ENCODE data around the gene MICALL1. TPM values are rescaled to one million over a fixed set of nuclear protein-coding genes. Genes with fewer than 3 reads are reported as not detected.

MICALL1 gene
- total and polyA plus RNA-seq, 9 donors: 21.7 to 73.8 (median 50.5) TPM

GRCh38 chr22:37982151-37982785, 76.2 kb downstream of the MICALL1 start:
- no peak overlapping the region for H3K27ac ChIP-seq (ENCODE audit: low read length)
- peaks cover 27% of the 10 kb centered on the region for H3K27me3 ChIP-seq (ENCODE audit: control insufficient read depth, insufficient read depth, low read length)
- peaks cover 2% of the 10 kb centered on the region for H3K4me1 ChIP-seq (ENCODE audit: control insufficient read depth, insufficient read depth, low read length)
- no peaks in the 10 kb centered on the region for H3K9me3 ChIP-seq (replicated peaks; ENCODE audit: control insufficient read depth, low read depth, low read length)
- no peak overlapping the region for H3K4me3 ChIP-seq (ENCODE audit: low read length)
- DNase-seq: no peak
- WGBS (ENCODE audit: insufficient coverage): 62% methylated on average over 4 of the region's 8 CpGs
- H3K36me3 ChIP-seq (ENCODE audit: control insufficient read depth, insufficient read depth, low read length): peaks cover 11% of the 10 kb centered on the region

GRCh38 chr22:37982938-37983859, 77.1 kb downstream of the MICALL1 start:
- Histone ChIP-seq H3K4me3 (ENCODE audit: low read length) (no peak overlapping the region), H3K36me3 (ENCODE audit: control insufficient read depth, insufficient read depth, low read length) (peaks cover 17% of the 10 kb centered on the region), H3K27ac (ENCODE audit: low read length) (no peak overlapping the region), H3K9me3 (replicated peaks; ENCODE audit: control insufficient read depth, low read depth, low read length) (no peaks in the 10 kb centered on the region), H3K27me3 (ENCODE audit: control insufficient read depth, insufficient read depth, low read length) (peaks cover 27% of the 10 kb centered on the region), H3K4me1 (ENCODE audit: control insufficient read depth, insufficient read depth, low read length) (peaks cover 2% of the 10 kb centered on the region)
- WGBS (ENCODE audit: insufficient coverage): 12% methylated on average over 76 of the region's 84 CpGs
- no peak for DNase-seq

- peaks cover 2% of the 10 kb centered on the region for H3K4me1 ChIP-seq (ENCODE audit: control insufficient read depth, insufficient read depth, low read length)
- WGBS (ENCODE audit: insufficient coverage): 19% methylated on average over 13 of the region's 42 CpGs
- H3K9me3 ChIP-seq (replicated peaks; ENCODE audit: control insufficient read depth, low read depth, low read length): no peaks in the 10 kb centered on the region
- no peak for DNase-seq
- H3K27me3 ChIP-seq (ENCODE audit: control insufficient read depth, insufficient read depth, low read length): peaks cover 27% of the 10 kb centered on the region
- peaks cover 14% of the 10 kb centered on the region for H3K36me3 ChIP-seq (ENCODE audit: control insufficient read depth, insufficient read depth, low read length)
- no peak within 1 kb of the TSS for H3K27ac ChIP-seq (ENCODE audit: low read length)
- no peak within 1 kb of the TSS for H3K4me3 ChIP-seq (ENCODE audit: low read length)
Measured at GRCh38 chr22:37983860-37984791, 78.0 kb downstream of the MICALL1 start, which contains the start of gene SOX10. Gene SOX10, minus strand, starts transcription at chr22:37984555. Its CDS starts 771 bp downstream, at chr22:37983784.

- Histone ChIP-seq H3K4me1 (ENCODE audit: control insufficient read depth, insufficient read depth, low read length) (peaks cover 12% of the 10 kb centered on the region), H3K9me3 (replicated peaks; ENCODE audit: control insufficient read depth, low read depth, low read length) (no peaks in the 10 kb centered on the region), H3K27me3 (ENCODE audit: control insufficient read depth, insufficient read depth, low read length) (peaks cover 27% of the 10 kb centered on the region), H3K36me3 (ENCODE audit: control insufficient read depth, insufficient read depth, low read length) (peaks cover 14% of the 10 kb centered on the region), H3K27ac (ENCODE audit: low read length) (no peak overlapping the region), H3K4me3 (ENCODE audit: low read length) (no peak overlapping the region)
- 74% methylated on average over 3 of the region's 9 CpGs for WGBS (ENCODE audit: insufficient coverage)
- DNase-seq: no peak
Measured at GRCh38 chr22:37985050-37985585, 79.0 kb downstream of the MICALL1 start.

- Histone ChIP-seq H3K9me3 (replicated peaks; ENCODE audit: control insufficient read depth, low read depth, low read length) (no peaks in the 10 kb centered on the region), H3K27me3 (ENCODE audit: control insufficient read depth, insufficient read depth, low read length) (peaks cover 27% of the 10 kb centered on the region), H3K36me3 (ENCODE audit: control insufficient read depth, insufficient read depth, low read length) (peaks cover 14% of the 10 kb centered on the region), H3K4me1 (ENCODE audit: control insufficient read depth, insufficient read depth, low read length) (peaks cover 17% of the 10 kb centered on the region), H3K4me3 (ENCODE audit: low read length) (no peak overlapping the region), H3K27ac (ENCODE audit: low read length) (no peak overlapping the region)
- 76% methylated on average over 16 of the region's 27 CpGs for WGBS (ENCODE audit: insufficient coverage)
- DNase-seq: no peak
Measured at GRCh38 chr22:37985751-37986281, 79.7 kb downstream of the MICALL1 start.

- H3K27ac ChIP-seq (ENCODE audit: low read length): no peak overlapping the region
- WGBS (ENCODE audit: insufficient coverage): no CpG with 5 or more reads among the region's 7 CpGs
- peaks cover 18% of the 10 kb centered on the region for H3K4me1 ChIP-seq (ENCODE audit: control insufficient read depth, insufficient read depth, low read length)
- no peaks in the 10 kb centered on the region for H3K9me3 ChIP-seq (replicated peaks; ENCODE audit: control insufficient read depth, low read depth, low read length)
- H3K27me3 ChIP-seq (ENCODE audit: control insufficient read depth, insufficient read depth, low read length): peaks cover 27% of the 10 kb centered on the region
- no peak overlapping the region for H3K4me3 ChIP-seq (ENCODE audit: low read length)
- DNase-seq: no peak
- H3K36me3 ChIP-seq (ENCODE audit: control insufficient read depth, insufficient read depth, low read length): peaks cover 14% of the 10 kb centered on the region
Measured at GRCh38 chr22:37986371-37986770, 80.3 kb downstream of the MICALL1 start.

- Histone ChIP-seq H3K27ac (ENCODE audit: low read length) (peak overlapping the region; percentile 9), H3K27me3 (ENCODE audit: control insufficient read depth, insufficient read depth, low read length) (no peaks in the 10 kb centered on the region), H3K4me3 (ENCODE audit: low read length) (no peak overlapping the region), H3K4me1 (ENCODE audit: control insufficient read depth, insufficient read depth, low read length) (peaks cover 18% of the 10 kb centered on the region), H3K36me3 (ENCODE audit: control insufficient read depth, insufficient read depth, low read length) (peaks cover 14% of the 10 kb centered on the region), H3K9me3 (replicated peaks; ENCODE audit: control insufficient read depth, low read depth, low read length) (no peaks in the 10 kb centered on the region)
- DNase-seq: no peak
- 92% methylated on average over 11 of the region's 14 CpGs for WGBS (ENCODE audit: insufficient coverage)
Measured at GRCh38 chr22:37989146-37990045, 83.3 kb downstream of the MICALL1 start.

GRCh38 chr22:37990301-37990700, 84.2 kb downstream of the MICALL1 start:
- Histone ChIP-seq H3K9me3 (replicated peaks; ENCODE audit: control insufficient read depth, low read depth, low read length) (no peaks in the 10 kb centered on the region), H3K27me3 (ENCODE audit: control insufficient read depth, insufficient read depth, low read length) (no peaks in the 10 kb centered on the region), H3K4me3 (ENCODE audit: low read length) (no peak overlapping the region), H3K36me3 (ENCODE audit: control insufficient read depth, insufficient read depth, low read length) (peaks cover 14% of the 10 kb centered on the region), H3K27ac (ENCODE audit: low read length) (no peak overlapping the region), H3K4me1 (ENCODE audit: control insufficient read depth, insufficient read depth, low read length) (peaks cover 18% of the 10 kb centered on the region)
- WGBS (ENCODE audit: insufficient coverage): 68% methylated on average over 3 of the region's 5 CpGs
- peak; percentile 73 for DNase-seq

GRCh38 chr22:37990862-37991261, 84.8 kb downstream of the MICALL1 start:
- 100% methylated on average over 1 of the region's 7 CpGs for WGBS (ENCODE audit: insufficient coverage)
- no peak overlapping the region for H3K4me3 ChIP-seq (ENCODE audit: low read length)
- no peak for DNase-seq
- H3K27me3 ChIP-seq (ENCODE audit: control insufficient read depth, insufficient read depth, low read length): no peaks in the 10 kb centered on the region
- no peak overlapping the region for H3K27ac ChIP-seq (ENCODE audit: low read length)
- H3K9me3 ChIP-seq (replicated peaks; ENCODE audit: control insufficient read depth, low read depth, low read length): no peaks in the 10 kb centered on the region
- peaks cover 20% of the 10 kb centered on the region for H3K4me1 ChIP-seq (ENCODE audit: control insufficient read depth, insufficient read depth, low read length)
- H3K36me3 ChIP-seq (ENCODE audit: control insufficient read depth, insufficient read depth, low read length): peaks cover 14% of the 10 kb centered on the region
